Ascending aorta (tissue), 2 donors: ENCODE data around the gene ATF7. TPM values are rescaled to one million over a fixed set of nuclear protein-coding genes. Genes with fewer than 3 reads are reported as not detected.
A peak's percentile ranks its signal among the peaks of the same experiment; 100 is the strongest.

Experiments used
- DNase-seq, 2 donors: peaks; one replicate each; pipeline ENCODE4 v3.0.0-alpha.2; 2019; ENCODE audit warnings: low spot score in 2 of 2
- H3K27ac ChIP-seq, 2 donors: fragments of 200-600 bp; sonication (generic); one replicate each; pipeline ENCODE4 v1.5.1; 2016 to 2017; ENCODE audit warnings: mild to moderate bottlenecking in 1 of 2
- H3K27me3 ChIP-seq: fragments of 200-600 bp; sonication (generic); one replicate; pipeline ENCODE4 v1.5.1; 2017
- H3K36me3 ChIP-seq, 2 donors: fragments of 200-600 bp; sonication (generic); one replicate each; pipeline ENCODE4 v1.5.1; 2016
- H3K4me1 ChIP-seq, 2 donors: fragments of 200-600 bp; sonication (generic); one replicate each; pipeline ENCODE4 v1.5.1; 2016 to 2017; ENCODE audit warnings: mild to moderate bottlenecking in 1 of 2
- H3K4me3 ChIP-seq, 2 donors: fragments of 200-600 bp; sonication (generic); one replicate each; pipeline ENCODE4 v1.5.1; 2016 to 2017; ENCODE audit warnings: mild to moderate bottlenecking in 1 of 2
- H3K9me3 ChIP-seq, 2 donors: fragments of 200-600 bp; sonication (generic); one replicate each; pipeline ENCODE4 v1.5.1; 2016
- CTCF ChIP-seq, 3 experiments: fragments of 200-600 bp in 2 of 3; fragments of 450-650 bp in 1 of 3; sonication (generic) in 2 of 3; IDR thresholded peaks; one replicate each; pipeline ENCODE4 v1.5.1; 2016 to 2019; ENCODE audit warnings: antibody characterized with exemption in 3 of 3, mild to moderate bottlenecking in 1 of 3, moderate library complexity in 1 of 3
- intact Hi-C: fragments of 100-400 bp; cut with DNase I; formaldehyde crosslinking; loops from one replicate; pipeline ENCODE4 v1.15.1; 2023
- total RNA-seq: library from RNA; depleted of rRNA; stranded (reverse); fragments of >200 nt; gene quantifications from one replicate; pipeline ENCODE4 v1.1.0, GENCODE V29; 2016

Gene ATF7
- total RNA-seq, 1 donor from 2014 or later, result 67.6 TPM

GRCh38 chr12:53486736-53487487 is 139.3 kb downstream of the ATF7 start:
- no peak for DNase-seq
- Histone ChIP-seq H3K27me3 (no peaks in the 10 kb centered on the region), H3K9me3 (no peaks in the 10 kb centered on the region), H3K36me3 (peaks cover 51 to 58% of the 10 kb centered on the region in 2 donors), H3K4me1 (no peaks in the 10 kb centered on the region), H3K4me3 (no peak overlapping the region), H3K27ac (peak overlapping the region in 1 of 2 donors; percentile 0)
- TF ChIP-seq CTCF (IDR thresholded peaks at IDR 0.05), result no peak
- intact Hi-C loops, result no loop called here

- intact Hi-C loops, result no loop called here
- Histone ChIP-seq H3K4me3 (no peak overlapping the region), H3K36me3 (peaks cover 57 to 66% of the 10 kb centered on the region in 2 donors), H3K27ac (peak overlapping the region in 1 of 2 donors; percentile 0), H3K4me1 (no peaks in the 10 kb centered on the region), H3K9me3 (no peaks in the 10 kb centered on the region), H3K27me3 (no peaks in the 10 kb centered on the region)
- no peak for TF ChIP-seq CTCF (IDR thresholded peaks at IDR 0.05)
- peak in 1 of 2 donors; percentile 56 for DNase-seq
These were observed 140.0 kb downstream of the ATF7 start for GRCh38 chr12:53485955-53486735.

- Histone ChIP-seq H3K4me3 (no peak overlapping the region), H3K27ac (no peak overlapping the region), H3K9me3 (no peaks in the 10 kb centered on the region), H3K27me3 (no peaks in the 10 kb centered on the region), H3K4me1 (no peaks in the 10 kb centered on the region), H3K36me3 (peaks cover 68 to 78% of the 10 kb centered on the region in 2 donors)
- TF ChIP-seq CTCF (IDR thresholded peaks at IDR 0.05), result no peak
- intact Hi-C loops, result no loop called here
- DNase-seq, result peak in 1 of 2 donors; percentile 46
These were observed 141.3 kb downstream of the ATF7 start for GRCh38 chr12:53484686-53485575.

- H3K27me3 ChIP-seq, result no peaks in the 10 kb centered on the region
- peaks cover 77 to 85% of the 10 kb centered on the region in 2 donors for H3K36me3 ChIP-seq
- H3K4me3 ChIP-seq, result no peak overlapping the region
- H3K27ac ChIP-seq, result no peak overlapping the region
- intact Hi-C loops, result no loop called here
- no peaks in the 10 kb centered on the region for H3K4me1 ChIP-seq
- DNase-seq, result peak in 1 of 2 donors; percentile 13
- TF ChIP-seq CTCF (IDR thresholded peaks at IDR 0.05), result no peak
- H3K9me3 ChIP-seq, result no peaks in the 10 kb centered on the region
These were observed 142.2 kb downstream of the ATF7 start for GRCh38 chr12:53483979-53484377.

- H3K27me3 ChIP-seq, result no peaks in the 10 kb centered on the region
- TF ChIP-seq CTCF (IDR thresholded peaks at IDR 0.05), result no peak
- H3K4me1 ChIP-seq, result no peaks in the 10 kb centered on the region
- H3K27ac ChIP-seq, result no peak overlapping the region
- DNase-seq, result peak in 1 of 2 donors; percentile 55
- no peak overlapping the region for H3K4me3 ChIP-seq
- H3K36me3 ChIP-seq, result peaks cover 81 to 91% of the 10 kb centered on the region in 2 donors
- no peaks in the 10 kb centered on the region for H3K9me3 ChIP-seq
- intact Hi-C loops, result no loop called here
These were observed 142.8 kb downstream of the ATF7 start for GRCh38 chr12:53483225-53483978.
